T-helper 1 cell treated with Interleukin-12 subunit alpha and Interleukin-12 subunit beta and Interleukin-4 antibody, amounts not matched to agents 30 ng/mL and 1 ng/mL, for 36 hours (primary cell): ENCODE data around the gene EPS15. TPM values are rescaled to one million over a fixed set of nuclear protein-coding genes. Genes with fewer than 3 reads are reported as not detected.
"Not testable (repeated sequence)": the region's sequence is repeated elsewhere in the genome, so short reads cannot be mapped to it uniquely, and the experiment has no call there.

Experiments used
- intact Hi-C: fragments of 100-400 bp; cut with micrococcal nuclease; formaldehyde crosslinking; loops from one replicate; pipeline ENCODE4 v1.15.1; 2024
- total RNA-seq: library from RNA; stranded (reverse); gene quantifications from 2 replicates; pipeline ENCODE4 v1.2.3, GENCODE V29; 2022

EPS15 gene
- total RNA-seq, 1 donor from 2014 or later = 60.4 TPM

DNA sequence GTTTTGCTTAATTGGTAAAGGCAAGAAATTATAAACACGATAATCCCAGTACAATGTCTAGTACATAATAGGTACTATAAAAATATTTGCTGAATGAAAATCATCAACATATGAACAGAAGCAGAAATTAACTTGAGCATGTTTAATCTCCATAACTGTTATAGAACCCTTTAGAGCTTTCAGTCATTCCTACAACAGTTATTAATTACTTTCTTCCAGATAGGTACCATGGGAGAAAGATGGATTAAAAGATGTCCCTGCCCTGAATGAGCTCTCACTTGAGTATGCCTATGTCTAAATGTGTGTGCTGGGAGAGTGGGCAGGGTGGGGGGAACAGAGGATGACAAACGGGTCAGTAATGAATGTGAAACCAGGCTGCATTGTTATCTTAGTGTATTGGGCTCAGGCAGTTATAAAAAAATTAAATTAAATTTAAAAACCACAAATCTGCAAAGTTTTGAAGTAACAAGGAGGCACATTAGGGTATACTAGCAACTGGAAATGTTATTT is 2.4 kb downstream of the EPS15 start:
- intact Hi-C loops = loop anchor here (1.0 to 5.0 kb wide), 5 partner anchors 11 to 1681 kb away; partner anchors contain the start of genes CC2D1B, CPT2, FAF1 and TUT4

GRCh38 chr1:51515982-51516648 is 3.0 kb downstream of the EPS15 start:
- intact Hi-C loops = loop anchor here (1.0 to 5.0 kb wide), 5 partner anchors 11 to 1681 kb away; partner anchors contain the start of genes CC2D1B, CPT2, FAF1 and TUT4

DNA sequence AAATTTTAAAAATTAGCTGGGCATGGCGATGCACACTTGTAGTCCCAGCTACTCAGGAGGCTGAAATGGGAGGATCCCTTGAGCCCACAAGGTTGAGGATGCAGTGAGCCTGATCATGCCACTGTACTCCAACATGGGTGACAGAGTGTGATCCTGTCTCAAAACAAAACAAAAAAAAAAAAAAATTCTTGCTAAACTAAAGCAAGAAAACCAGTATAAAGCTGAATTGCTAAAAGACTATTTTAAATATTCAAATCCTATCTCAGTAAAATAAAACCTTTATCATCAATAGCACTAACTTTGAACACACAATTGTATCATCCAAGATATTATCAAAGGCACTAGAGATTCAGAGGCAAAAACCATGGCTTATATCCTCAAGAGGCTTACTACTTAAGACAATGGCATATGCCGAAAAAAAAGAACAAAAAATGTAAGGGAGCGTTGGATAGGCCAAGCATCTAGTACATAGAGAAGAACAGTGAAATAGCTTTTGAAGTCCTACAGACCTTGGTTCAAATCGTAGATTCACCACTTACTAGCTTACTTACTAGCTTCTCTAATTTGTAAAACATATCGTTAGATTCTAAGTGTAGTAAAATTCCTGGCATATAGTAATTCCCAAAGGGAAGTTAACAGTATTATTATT is 3.6 kb downstream of the EPS15 start:
- intact Hi-C loops = loop anchor here (5.0 kb wide), 4 partner anchors 553 to 1682 kb away; partner anchors contain the start of genes CC2D1B, CPT2, FAF1 and TUT4

GRCh38 chr1:51514733-51515132 is 4.3 kb downstream of the EPS15 start:
- intact Hi-C loops = loop anchor here (5.0 kb wide), 4 partner anchors 552 to 1683 kb away; partner anchors contain the start of genes CC2D1B, CPT2, FAF1 and TUT4

- intact Hi-C loops = no loop called here
Measured at GRCh38 chr1:51512606-51513005, 6.5 kb downstream of the EPS15 start.

GRCh38 chr1:51512120-51512519 is 6.9 kb downstream of the EPS15 start:
- intact Hi-C loops = no loop called here

DNA sequence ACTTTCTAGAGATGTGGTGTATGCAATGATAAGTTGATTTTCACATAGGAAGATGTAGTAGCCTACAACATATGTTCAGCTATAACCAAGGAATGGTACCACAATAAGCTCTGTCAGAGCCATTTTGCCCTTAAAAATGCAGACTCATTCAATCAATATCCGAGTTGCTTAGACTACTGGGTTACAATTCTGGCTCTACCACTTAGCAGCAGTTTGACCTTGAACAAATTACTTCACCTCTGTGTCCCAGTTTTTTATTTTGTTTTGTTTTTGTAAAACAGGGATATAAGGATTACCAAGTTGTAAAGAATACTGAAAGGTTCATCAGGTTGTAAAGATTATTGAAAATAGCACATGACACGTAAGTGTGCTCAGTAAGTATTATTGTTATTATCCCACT is 9.3 kb downstream of the EPS15 start:
- intact Hi-C loops = no loop called here

GRCh38 chr1:51506537-51506936 is 12.5 kb downstream of the EPS15 start:
- intact Hi-C loops = no loop called here

- intact Hi-C loops = loop anchor here (1.0 kb wide), 1 partner anchor 11 kb away; no protein-coding TSS in a partner anchor
Measured at GRCh38 chr1:51504806-51505525, 14.1 kb downstream of the EPS15 start.

GRCh38 chr1:51501218-51501630 is 17.8 kb downstream of the EPS15 start:
- intact Hi-C loops = not testable (repeated sequence)

GRCh38 chr1:51499694-51500093 is 19.4 kb downstream of the EPS15 start:
- intact Hi-C loops = no loop called here

DNA sequence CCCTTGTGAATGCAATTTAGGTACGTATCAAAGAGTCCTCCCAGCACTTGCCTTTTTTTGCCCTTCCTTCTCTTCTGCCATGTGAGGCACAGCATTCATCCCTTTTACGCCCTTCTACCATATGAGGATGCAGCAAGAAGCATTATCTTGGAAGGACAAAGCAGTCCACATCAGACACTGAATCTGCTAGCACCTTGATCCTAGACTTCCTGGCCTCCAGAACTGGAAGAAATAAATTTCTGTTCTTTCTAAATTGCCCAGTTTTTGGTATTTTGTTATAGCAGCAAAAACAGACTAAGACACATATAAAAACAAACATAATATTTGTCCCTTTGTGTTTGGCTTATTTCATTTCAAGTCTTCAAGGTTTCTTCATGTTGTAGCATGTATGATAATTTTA is 20.1 kb downstream of the EPS15 start:
- intact Hi-C loops = no loop called here

DNA sequence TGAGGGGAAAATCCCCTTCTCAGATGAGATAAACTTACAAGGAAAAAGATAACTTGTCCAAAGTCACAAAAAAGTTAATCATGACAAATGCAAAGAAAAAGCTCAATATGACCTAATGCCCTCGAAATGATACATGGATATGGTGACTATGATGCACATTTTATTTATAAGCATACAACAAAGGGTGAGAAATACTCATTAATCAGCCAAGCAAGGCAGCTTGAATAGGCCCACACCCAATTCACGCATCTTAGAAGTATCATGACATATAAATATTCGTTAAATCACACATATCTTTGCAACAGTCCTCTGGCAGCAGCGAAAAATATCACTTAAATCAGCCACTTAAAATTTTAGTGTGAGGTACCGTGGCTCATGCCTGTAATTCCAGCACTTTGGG is 21.7 kb downstream of the EPS15 start:
- intact Hi-C loops = no loop called here

DNA sequence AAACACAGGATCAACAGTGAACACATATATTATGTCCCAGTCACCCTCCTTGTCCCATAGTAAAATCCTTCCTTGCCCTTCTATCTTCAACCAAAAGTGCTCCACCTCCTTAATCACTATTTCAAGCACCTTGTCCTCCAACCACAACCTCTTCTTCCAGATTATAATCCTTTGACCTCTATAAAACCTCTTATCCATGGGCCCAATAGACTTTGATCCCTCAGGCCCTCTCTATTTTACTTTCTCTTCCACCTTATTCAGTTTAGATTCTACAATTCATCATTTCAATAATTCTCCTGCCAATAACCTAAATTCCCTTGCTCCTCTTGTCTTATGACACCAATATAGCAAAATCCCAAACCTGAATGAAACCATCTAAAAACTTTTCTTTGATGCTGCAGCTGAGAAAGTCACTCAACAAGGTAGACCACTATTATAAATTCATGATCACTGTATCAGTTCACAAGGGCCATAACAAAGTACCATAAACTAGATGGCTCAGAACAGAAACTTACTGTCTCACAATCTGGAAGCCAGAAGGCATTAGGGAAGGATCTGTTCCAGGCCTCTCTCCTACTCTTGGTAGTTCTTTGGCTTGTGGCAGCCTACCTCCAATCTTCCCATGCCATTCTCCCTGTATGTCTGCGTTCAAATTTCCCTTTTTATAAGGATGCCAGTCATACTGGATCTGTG is 24.8 kb downstream of the EPS15 start:
- intact Hi-C loops = no loop called here

DNA sequence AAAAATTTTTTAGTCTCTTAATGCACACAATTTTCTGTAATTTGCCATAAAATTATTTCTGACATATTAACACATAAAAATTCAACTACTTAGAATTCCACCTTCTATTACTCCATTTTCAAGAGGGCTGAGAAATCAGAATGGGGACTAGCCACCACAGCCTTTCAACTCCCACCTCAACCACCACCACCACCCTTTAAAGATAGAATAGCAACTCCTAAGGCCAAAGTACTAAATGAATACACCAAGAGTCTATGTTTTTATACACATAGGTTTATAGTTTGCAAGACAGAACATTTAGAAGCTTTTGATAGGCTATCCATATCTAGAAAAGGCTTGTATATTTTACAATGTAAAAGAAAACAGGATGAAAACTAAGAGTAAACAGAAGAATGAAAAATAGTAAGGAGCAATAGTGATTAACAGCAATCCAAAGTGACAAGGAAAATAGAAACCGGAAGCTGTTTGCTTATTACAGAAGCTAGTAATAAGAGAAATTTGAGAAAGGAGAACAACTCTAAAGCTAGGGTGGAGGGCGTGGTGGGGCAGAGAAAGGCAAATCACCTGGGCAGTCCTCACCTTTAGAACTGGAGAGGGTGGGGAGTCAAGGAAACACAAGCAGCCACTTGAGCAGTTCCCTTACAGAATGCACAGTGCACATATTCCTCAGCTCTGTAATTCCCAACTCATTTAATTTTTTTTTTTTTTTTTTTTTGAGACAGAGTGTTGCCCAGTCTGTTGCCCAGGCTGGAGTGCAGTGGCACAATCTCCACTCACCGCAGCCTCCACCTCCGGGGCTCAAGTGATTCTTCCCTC is 27.7 kb downstream of the EPS15 start:
- intact Hi-C loops = no loop called here

DNA sequence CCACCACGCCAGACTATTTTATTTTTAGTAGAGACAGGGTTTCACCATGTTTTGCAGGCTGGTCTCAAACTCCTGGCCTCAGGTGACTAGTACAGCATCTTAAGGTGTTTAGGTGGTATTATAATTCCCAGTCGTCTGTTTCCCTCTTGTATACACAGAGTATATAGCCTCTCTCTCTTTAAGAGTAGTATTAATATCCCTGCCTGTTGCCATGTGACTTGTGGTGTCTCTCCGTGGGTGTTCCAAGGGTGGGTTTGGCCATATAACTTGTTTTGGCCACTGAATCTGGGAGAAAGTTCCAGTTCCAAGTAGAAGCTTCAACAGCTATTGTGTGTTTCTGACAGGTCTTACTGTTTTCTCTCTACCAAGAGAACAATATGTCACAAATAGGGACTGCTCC is 29.6 kb downstream of the EPS15 start:
- intact Hi-C loops = no loop called here

- intact Hi-C loops = no loop called here
Measured at GRCh38 chr1:51488372-51489050, 30.6 kb downstream of the EPS15 start.

- intact Hi-C loops = no loop called here
Measured at GRCh38 chr1:51487628-51488027, 31.4 kb downstream of the EPS15 start.

GRCh38 chr1:51484591-51484990 is 34.5 kb downstream of the EPS15 start:
- intact Hi-C loops = no loop called here

GRCh38 chr1:51482881-51483280 is 36.2 kb downstream of the EPS15 start:
- intact Hi-C loops = no loop called here
